MCF 10A (cell line): ENCODE measurements around the gene HTT. TPM values are rescaled to one million over a fixed set of nuclear protein-coding genes. Genes with fewer than 3 reads are reported as not detected.

Source experiments
- BruUV-seq: library from RNA; stranded (reverse); fragments of 400-500 nt; replicated peaks from 2 replicates; lab custom pipeline; 2021; lab: Mats Ljungman, UMichigan
- CTCF ChIA-PET: fragments of 300-600 bp; sonication (Branson Sonifier 250); formaldehyde crosslinking; extraction: SDS; loops from one replicate; lab custom pipeline; 2021; ENCODE audit warnings: antibody characterized with exemption, inconsistent platforms; lab: Yijun Ruan, JAX
- POLR2A ChIA-PET: fragments of 300-600, 350-650 bp; sonication (Branson Sonifier 250); formaldehyde crosslinking; extraction: SDS; loops from one replicate; lab custom pipeline; 2020; ENCODE audit warnings: antibody characterized with exemption, inconsistent platforms; lab: Yijun Ruan, JAX
- DNase-seq: peaks from one replicate; pipeline ENCODE4 v3.0.0-alpha.2; 2018; ENCODE audit not compliant: unreplicated experiment
- H3K27ac Mint-ChIP-seq: one replicate; pipeline ENCODE4 v1.8.0; 2022; ENCODE audit warnings: mild to moderate bottlenecking, low read depth, mixed read lengths; ENCODE audit not compliant: unreplicated experiment
- H3K27me3 Mint-ChIP-seq: one replicate; pipeline ENCODE4 v1.8.0; 2022; ENCODE audit warnings: mixed read lengths; ENCODE audit not compliant: insufficient read depth, unreplicated experiment
- H3K36me3 Mint-ChIP-seq: one replicate; pipeline ENCODE4 v1.8.0; 2022; ENCODE audit warnings: mild to moderate bottlenecking, moderate library complexity, mixed read lengths; ENCODE audit not compliant: insufficient read depth, unreplicated experiment
- H3K4me1 Mint-ChIP-seq: one replicate; pipeline ENCODE4 v1.8.0; 2022; ENCODE audit warnings: mixed read lengths; ENCODE audit not compliant: insufficient read depth, unreplicated experiment
- H3K4me3 Mint-ChIP-seq: one replicate; pipeline ENCODE4 v1.8.0; 2022; ENCODE audit warnings: mild to moderate bottlenecking, moderate library complexity, mixed read lengths; ENCODE audit not compliant: unreplicated experiment
- H3K9me3 Mint-ChIP-seq: one replicate; pipeline ENCODE4 v1.8.0; 2022; ENCODE audit warnings: mixed read lengths; ENCODE audit not compliant: unreplicated experiment
- CTCF ChIP-seq: fragments of 200-600 bp; IDR thresholded peaks from one replicate; pipeline ENCODE4 v1.8.0; 2022; ENCODE audit warnings: antibody characterized with exemption, mild to moderate bottlenecking; ENCODE audit not compliant: unreplicated experiment
- intact Hi-C: fragments of 100-400 bp; cut with micrococcal nuclease; formaldehyde crosslinking; loops from 2 replicates; pipeline ENCODE4 v1.14.1; 2022
- total RNA-seq: library from RNA; stranded (reverse); gene quantifications from 2 replicates; pipeline ENCODE4 v1.2.3, GENCODE V29; 2022

HTT gene
- total RNA-seq, 1 experiment from 2014 or later, result 47.4 TPM

- peaks cover 6% of the 10 kb centered on the region for H3K4me1 Mint-ChIP-seq
- POLR2A ChIA-PET, result interaction anchor here (0.6 to 3.4 kb wide), 5 partner anchors 17 to 449 kb away, joined by 3 to 13 read pairs (median 4); partner anchors contain the start of genes HTT and HTT-AS
- DNase-seq, result peak; percentile 91
- peak overlapping the region; percentile 57 for H3K27ac Mint-ChIP-seq
- TF ChIP-seq CTCF, result peak; percentile 92
- H3K36me3 Mint-ChIP-seq, result peaks cover 74% of the 10 kb centered on the region
- no peaks in the 10 kb centered on the region for H3K27me3 Mint-ChIP-seq
- no TSS peak for BruUV-seq
- H3K9me3 Mint-ChIP-seq, result no peaks in the 10 kb centered on the region
- intact Hi-C loops, result loop anchor here (1.0 to 5.0 kb wide), 3 partner anchors 30 to 374 kb away; no protein-coding TSS in a partner anchor
- CTCF ChIA-PET, result interaction anchor here (0.6 to 3.7 kb wide), 34 partner anchors 9 to 778 kb away, joined by 3 to 33 read pairs (median 4); no protein-coding TSS in a partner anchor
- H3K4me3 Mint-ChIP-seq, result no peak overlapping the region
Measured at GRCh38 chr4:3106339-3107186, 32.1 kb downstream of the HTT start.

- ChIA-PET CTCF (interaction anchor here (0.6 to 3.7 kb wide), 34 partner anchors 9 to 777 kb away, joined by 3 to 33 read pairs (median 3); no protein-coding TSS in a partner anchor), POLR2A (interaction anchor here (0.6 to 3.4 kb wide), 6 partner anchors 13 to 449 kb away, joined by 3 to 13 read pairs (median 4); partner anchors contain the start of genes HTT and HTT-AS)
- no TSS peak for BruUV-seq
- Mint-ChIP-seq H3K27me3 (no peaks in the 10 kb centered on the region), H3K36me3 (peaks cover 67% of the 10 kb centered on the region), H3K4me1 (peaks cover 12% of the 10 kb centered on the region), H3K9me3 (no peaks in the 10 kb centered on the region), H3K4me3 (no peak overlapping the region), H3K27ac (peak overlapping the region; percentile 57)
- intact Hi-C loops, result loop anchor here (5.0 kb wide), 1 partner anchor 60 kb away; no protein-coding TSS in a partner anchor
- TF ChIP-seq CTCF, result no peak
- DNase-seq, result no peak
Measured at GRCh38 chr4:3107271-3107670, 32.8 kb downstream of the HTT start.

GRCh38 chr4:3107691-3108121 is 33.2 kb downstream of the HTT start:
- TF ChIP-seq CTCF, result no peak
- Mint-ChIP-seq H3K9me3 (no peaks in the 10 kb centered on the region), H3K4me1 (peaks cover 15% of the 10 kb centered on the region), H3K36me3 (peaks cover 67% of the 10 kb centered on the region), H3K4me3 (no peak overlapping the region), H3K27me3 (no peaks in the 10 kb centered on the region), H3K27ac (peak overlapping the region; percentile 57)
- no peak for DNase-seq
- no TSS peak for BruUV-seq
- CTCF ChIA-PET, result interaction anchor here (0.9 to 3.7 kb wide), 16 partner anchors 15 to 773 kb away, joined by 3 to 33 read pairs (median 3); no protein-coding TSS in a partner anchor
- intact Hi-C loops, result loop anchor here (5.0 kb wide), 1 partner anchor 60 kb away; no protein-coding TSS in a partner anchor
- POLR2A ChIA-PET, result interaction anchor here (0.7 to 3.4 kb wide), 5 partner anchors 12 to 183 kb away, joined by 3 to 13 read pairs (median 4); partner anchors contain the start of genes HTT and HTT-AS
